Prostate gland (tissue), 2 donors: Measurements from ENCODE around the gene ALDH1L1.

Source experiments
- CTCF ChIP-seq, 4 experiments: fragments of 200-600 bp in 2 of 4; fragments of 450-650 bp in 2 of 4; sonication (generic) in 2 of 4; IDR thresholded peaks; 1 replicate in 3 of 4; 2 replicates in 1 of 4; pipeline ENCODE4 v1.5.1; 2016 to 2019; ENCODE audit warnings: antibody characterized with exemption in 4 of 4, mild to moderate bottlenecking in 2 of 4, moderate library complexity in 2 of 4
- POLR2A ChIP-seq: fragments of 450-650 bp; IDR thresholded peaks from one replicate; pipeline ENCODE4 v1.6.1; 2016; ENCODE audit warnings: antibody characterized with exemption, mild to moderate bottlenecking
- POLR2AphosphoS5 ChIP-seq: sonication (generic); formaldehyde crosslinking; IDR thresholded peaks from one replicate; pipeline ENCODE4 v1.6.1; 2017; ENCODE audit warnings: antibody characterized with exemption

GRCh38 chr3:126106336-126107202 lies 73.8 kb downstream of the ALDH1L1 start:
- no peak for TF ChIP-seq CTCF (IDR thresholded peaks at IDR 0.05)
- no peak for TF ChIP-seq POLR2AphosphoS5
- TF ChIP-seq POLR2A = no peak
